ENCODE measurements around the gene NACC1. TPM values are rescaled to one million over a fixed set of nuclear protein-coding genes. Genes with fewer than 3 reads are reported as not detected.

Gene NACC1
- total and polyA plus RNA-seq, 2 of the 13 experiments (the other 11 are each of a cell fraction or from before 2014, with no cell fraction given), result 31.8 to 42.3 TPM

GRCh38 chr19:13133241-13133870, 15.3 kb downstream of the NACC1 start:
- H3K79me2 ChIP-seq (ENCODE audit: insufficient read depth, low read length), result peaks cover 46% of the 10 kb centered on the region

GRCh38 chr19:13134626-13135025, 16.6 kb downstream of the NACC1 start:
- Histone ChIP-seq H3K4me2 (ENCODE audit: low read depth, low read length) (no peak overlapping the region), H3K9ac (ENCODE audit: insufficient read depth, low read depth, low read length) (no peak overlapping the region), H3K4me3 (replicated peaks in 1 of 3; ENCODE audit: insufficient read depth in 1 of 3, low read depth in 2 of 3, low read length in 3 of 3) (no peak overlapping the region), H3K27ac (ENCODE audit: extremely low read length, insufficient read depth, low read length) (no peak overlapping the region), H2AFZ (ENCODE audit: low read length) (no peak overlapping the region), H3K4me1 (ENCODE audit: insufficient read depth, low read length) (peaks cover 14% of the 10 kb centered on the region), H3K27me3 (ENCODE audit: control insufficient read depth in 1 of 2, insufficient read depth in 2 of 2, low read length in 2 of 2) (no peaks in the 10 kb centered on the region), H3K36me3 (replicated peaks in 1 of 2; ENCODE audit: control insufficient read depth in 1 of 2, insufficient read depth in 2 of 2, low read length in 2 of 2) (peaks cover 26 to 62% of the 10 kb centered on the region in 2 experiments; a peak in 4 of 5 replicates), H3K9me3 (ENCODE audit: low read length) (no peaks in the 10 kb centered on the region), H3K79me2 (ENCODE audit: insufficient read depth, low read length) (peaks cover 36% of the 10 kb centered on the region), H4K20me1 (ENCODE audit: insufficient read depth, low read length) (peaks cover under 1% of the 10 kb centered on the region)
- no TSS peak for BruUV-seq (replicated peaks)
- intact Hi-C loops (cut with micrococcal nuclease; ENCODE audit: unreplicated experiment), result no loop called here
- no peak for ATAC-seq
- ChIA-PET POLR2A (no interaction called here), CTCF (ENCODE audit: low intra/inter-chr PET ratio, low total read pairs) (no interaction called here)
- no peak for FAIRE-seq
- WGBS (ENCODE audit: low lambda C conversion rate), result 100% methylated on average over 3 of the region's 3 CpGs
- in situ Hi-C loops (cut with HindIII; ENCODE audit: extremely low pct_ligation_motif_present, low pct_unique_long_range_greater_than_20kb), result no loop called here
- DNase-seq (ENCODE audit: low spot score), result no peak
- TF ChIP-seq, protein P1, sequence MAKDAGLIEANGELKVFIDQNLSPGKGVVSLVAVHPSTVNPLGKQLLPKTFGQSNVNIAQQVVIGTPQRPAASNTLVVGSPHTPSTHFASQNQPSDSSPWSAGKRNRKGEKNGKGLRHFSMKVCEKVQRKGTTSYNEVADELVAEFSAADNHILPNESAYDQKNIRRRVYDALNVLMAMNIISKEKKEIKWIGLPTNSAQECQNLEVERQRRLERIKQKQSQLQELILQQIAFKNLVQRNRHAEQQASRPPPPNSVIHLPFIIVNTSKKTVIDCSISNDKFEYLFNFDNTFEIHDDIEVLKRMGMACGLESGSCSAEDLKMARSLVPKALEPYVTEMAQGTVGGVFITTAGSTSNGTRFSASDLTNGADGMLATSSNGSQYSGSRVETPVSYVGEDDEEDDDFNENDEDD (CRISPR knock-in tag; IDR thresholded peaks at IDR 0.05; ENCODE audit: borderline replicate concordance), result no peak
- no peak for TF ChIP-seq PCBP1 (IDR thresholded peaks at IDR 0.05; ENCODE audit: borderline replicate concordance, low read depth, low read length)
- TF ChIP-seq HNF4A (CRISPR knock-in tag; IDR thresholded peaks at IDR 0.05), result no peak
- no peak for TF ChIP-seq ZBTB26 (CRISPR knock-in tag; IDR thresholded peaks at IDR 0.05; ENCODE audit: borderline replicate concordance)
- TF ChIP-seq, protein P2, sequence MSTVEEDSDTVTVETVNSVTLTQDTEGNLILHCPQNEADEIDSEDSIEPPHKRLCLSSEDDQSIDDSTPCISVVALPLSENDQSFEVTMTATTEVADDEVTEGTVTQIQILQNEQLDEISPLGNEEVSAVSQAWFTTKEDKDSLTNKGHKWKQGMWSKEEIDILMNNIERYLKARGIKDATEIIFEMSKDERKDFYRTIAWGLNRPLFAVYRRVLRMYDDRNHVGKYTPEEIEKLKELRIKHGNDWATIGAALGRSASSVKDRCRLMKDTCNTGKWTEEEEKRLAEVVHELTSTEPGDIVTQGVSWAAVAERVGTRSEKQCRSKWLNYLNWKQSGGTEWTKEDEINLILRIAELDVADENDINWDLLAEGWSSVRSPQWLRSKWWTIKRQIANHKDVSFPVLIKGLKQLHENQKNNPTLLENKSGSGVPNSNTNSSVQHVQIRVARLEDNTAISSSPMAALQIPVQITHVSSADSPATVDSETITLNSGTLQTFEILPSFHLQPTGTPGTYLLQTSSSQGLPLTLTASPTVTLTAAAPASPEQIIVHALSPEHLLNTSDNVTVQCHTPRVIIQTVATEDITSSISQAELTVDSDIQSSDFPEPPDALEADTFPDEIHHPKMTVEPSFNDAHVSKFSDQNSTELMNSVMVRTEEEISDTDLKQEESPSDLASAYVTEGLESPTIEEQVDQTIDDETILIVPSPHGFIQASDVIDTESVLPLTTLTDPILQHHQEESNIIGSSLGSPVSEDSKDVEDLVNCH (CRISPR knock-in tag; IDR thresholded peaks at IDR 0.05), result no peak
- no peak for TF ChIP-seq EEA1 (CRISPR knock-in tag; IDR thresholded peaks at IDR 0.05; ENCODE audit: borderline replicate concordance)
- no peak for TF ChIP-seq PRMT3 (CRISPR knock-in tag; IDR thresholded peaks at IDR 0.05; ENCODE audit: borderline replicate concordance, low read depth)

More at GRCh38 chr19:13133241-13133870, 15.3 kb downstream of the NACC1 start:
- in situ Hi-C loops (cut with HindIII; ENCODE audit: extremely low pct_ligation_motif_present, low pct_unique_long_range_greater_than_20kb), result no loop called here
- Histone ChIP-seq H4K20me1 (ENCODE audit: insufficient read depth, low read length) (peaks cover 4% of the 10 kb centered on the region), H3K4me2 (ENCODE audit: low read depth, low read length) (no peak overlapping the region), H2AFZ (ENCODE audit: low read length) (no peak overlapping the region), H3K4me3 (replicated peaks in 1 of 3; ENCODE audit: insufficient read depth in 1 of 3, low read depth in 2 of 3, low read length in 3 of 3) (no peak overlapping the region), H3K36me3 (replicated peaks in 1 of 2; ENCODE audit: control insufficient read depth in 1 of 2, insufficient read depth in 2 of 2, low read length in 2 of 2) (peaks cover 23 to 61% of the 10 kb centered on the region in 2 experiments; a peak in 4 of 5 replicates), H3K9me3 (ENCODE audit: low read length) (no peaks in the 10 kb centered on the region), H3K9ac (ENCODE audit: insufficient read depth, low read depth, low read length) (no peak overlapping the region), H3K4me1 (ENCODE audit: insufficient read depth, low read length) (peaks cover 27% of the 10 kb centered on the region), H3K27ac (ENCODE audit: extremely low read length, insufficient read depth, low read length) (no peak overlapping the region), H3K27me3 (ENCODE audit: control insufficient read depth in 1 of 2, insufficient read depth in 2 of 2, low read length in 2 of 2) (no peaks in the 10 kb centered on the region)
- POLR2A ChIA-PET, result interaction anchor here (1.6 kb wide), 1 partner anchor 16 kb away, joined by 6 read pairs; the partner anchor contains the start of gene NACC1
- intact Hi-C loops (cut with micrococcal nuclease; ENCODE audit: unreplicated experiment), result no loop called here
- CTCF ChIA-PET (ENCODE audit: low intra/inter-chr PET ratio, low total read pairs), result no interaction called here
- 91% methylated on average over 12 of the region's 12 CpGs for WGBS (ENCODE audit: low lambda C conversion rate)
- TF ChIP-seq, protein P3, sequence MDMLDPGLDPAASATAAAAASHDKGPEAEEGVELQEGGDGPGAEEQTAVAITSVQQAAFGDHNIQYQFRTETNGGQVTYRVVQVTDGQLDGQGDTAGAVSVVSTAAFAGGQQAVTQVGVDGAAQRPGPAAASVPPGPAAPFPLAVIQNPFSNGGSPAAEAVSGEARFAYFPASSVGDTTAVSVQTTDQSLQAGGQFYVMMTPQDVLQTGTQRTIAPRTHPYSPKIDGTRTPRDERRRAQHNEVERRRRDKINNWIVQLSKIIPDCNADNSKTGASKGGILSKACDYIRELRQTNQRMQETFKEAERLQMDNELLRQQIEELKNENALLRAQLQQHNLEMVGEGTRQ (IDR thresholded peaks at IDR 0.05; ENCODE audit: low read depth, low read length), result no peak
- TF ChIP-seq, protein P3 (CRISPR knock-in tag; IDR thresholded peaks at IDR 0.05; ENCODE audit: borderline replicate concordance), result no peak
- TF ChIP-seq ZSCAN31 (CRISPR knock-in tag; IDR thresholded peaks at IDR 0.05; ENCODE audit: low read depth), result no peak
- no peak for ATAC-seq
- no peak for FAIRE-seq
- BruUV-seq (replicated peaks), result no TSS peak
- no peak for DNase-seq (ENCODE audit: low spot score)

Data from HepG2 (cell line).